Hindlimb muscle (tissue), 1 donor: ENCODE data around the gene SENP3. TPM values are rescaled to one million over a fixed set of nuclear protein-coding genes. Genes with fewer than 3 reads are reported as not detected.
"Not testable (repeated sequence)": the region's sequence is repeated elsewhere in the genome, so short reads cannot be mapped to it uniquely, and the experiment has no call there.

Source experiments
- DNase-seq: peaks from one replicate; pipeline ENCODE4 v3.0.0-alpha.2; 2013
- polyA plus RNA-seq: library from polyadenylated mRNA; unstranded; fragments of 120-200 nt; gene quantifications from one replicate; pipeline ENCODE4 v1.2.1, GENCODE V29; 2013; ENCODE audit not compliant: insufficient read length

Gene SENP3
- polyA plus RNA-seq, 1 donor: 34.1 TPM

DNA sequence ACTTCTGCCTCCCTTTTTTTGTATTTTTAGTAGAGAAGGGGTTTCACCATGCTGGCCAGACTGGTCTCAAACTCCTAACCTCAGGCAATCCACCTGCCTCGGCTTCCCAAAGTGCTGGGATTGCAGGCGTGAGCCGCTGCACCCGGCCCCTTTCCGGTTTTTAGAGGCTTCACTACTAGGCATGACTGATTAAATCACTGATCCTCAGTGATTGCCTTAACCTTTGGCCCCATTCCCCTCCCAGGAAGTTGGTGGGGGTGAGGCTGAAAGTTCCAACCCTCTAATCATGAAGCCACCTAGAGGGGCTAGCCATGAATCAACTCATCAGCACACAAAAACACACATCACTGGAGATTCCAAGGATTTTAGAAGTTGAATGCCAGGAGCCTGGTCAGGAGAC lies 35.8 kb downstream of the SENP3 start:
- not testable (repeated sequence) for DNase-seq

DNA sequence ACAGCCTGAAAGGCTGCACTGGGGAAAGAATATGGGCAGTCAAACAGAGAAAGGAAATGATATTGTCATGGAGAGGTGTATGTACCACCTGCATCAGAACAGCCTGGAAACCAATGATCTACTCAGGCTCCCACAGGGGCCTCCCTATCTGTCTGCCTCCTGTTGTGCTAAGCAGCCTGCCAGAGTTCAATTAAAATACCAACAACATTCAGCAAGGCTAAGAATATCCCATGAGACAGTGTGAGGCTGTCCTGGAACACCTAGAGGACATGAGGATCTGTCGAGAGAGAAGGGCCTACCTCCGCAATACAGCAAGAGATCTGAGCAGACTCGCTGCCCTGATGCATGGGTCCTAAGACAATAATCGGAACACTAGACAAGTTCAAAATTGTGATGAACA lies 44.6 kb downstream of the SENP3 start:
- no peak for DNase-seq

DNA sequence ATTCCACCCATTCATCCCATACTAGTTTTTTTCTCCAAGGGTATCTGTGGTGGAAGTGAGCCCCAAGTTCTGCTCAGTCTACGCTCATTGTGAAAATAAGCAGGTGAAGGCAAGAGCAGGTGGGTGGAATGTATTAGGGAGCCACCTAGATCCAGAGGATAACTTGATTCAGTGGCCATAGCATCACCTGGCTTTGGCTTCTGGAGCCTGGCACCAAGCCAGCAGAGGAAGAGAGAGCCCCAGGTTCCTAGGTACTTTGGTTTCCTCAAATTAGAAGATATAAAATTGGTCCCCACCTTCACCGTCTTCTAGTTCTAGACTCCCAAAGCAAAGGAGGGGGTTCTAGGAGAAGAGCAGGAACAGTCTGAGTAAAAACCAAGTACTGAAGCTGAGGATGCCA lies 48.9 kb downstream of the SENP3 start:
- no peak for DNase-seq

DNA sequence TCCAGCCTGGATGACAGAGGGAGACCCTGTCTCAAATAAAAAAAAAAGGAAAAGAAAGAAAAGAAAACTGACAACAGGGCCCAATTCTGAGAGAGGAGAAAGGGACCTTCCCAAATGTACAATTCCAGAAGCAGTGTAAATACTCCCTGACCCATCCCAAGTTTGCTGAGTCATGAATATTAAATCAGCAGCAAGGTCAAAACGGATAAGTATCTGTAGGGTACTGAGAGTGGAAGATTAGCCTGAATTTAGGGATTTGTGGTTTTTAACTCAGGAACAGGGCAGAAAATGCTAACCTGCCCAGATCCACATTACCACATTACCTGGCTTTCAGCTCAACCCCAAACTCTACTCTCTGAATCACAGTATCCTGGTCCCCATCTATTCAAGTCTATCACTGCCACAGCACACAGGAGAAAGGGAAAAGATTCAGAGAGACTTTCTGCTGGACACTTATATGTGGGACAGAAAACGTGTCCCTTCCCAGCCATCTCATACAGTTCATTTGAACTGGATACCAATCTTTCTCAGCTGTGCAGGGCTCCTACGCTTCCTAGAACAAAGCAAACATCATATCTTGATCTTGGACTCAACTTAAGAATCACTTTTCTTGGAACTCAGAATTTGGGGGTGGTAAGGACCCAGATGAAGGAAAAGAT lies 50.0 kb downstream of the SENP3 start:
- no peak for DNase-seq

DNA sequence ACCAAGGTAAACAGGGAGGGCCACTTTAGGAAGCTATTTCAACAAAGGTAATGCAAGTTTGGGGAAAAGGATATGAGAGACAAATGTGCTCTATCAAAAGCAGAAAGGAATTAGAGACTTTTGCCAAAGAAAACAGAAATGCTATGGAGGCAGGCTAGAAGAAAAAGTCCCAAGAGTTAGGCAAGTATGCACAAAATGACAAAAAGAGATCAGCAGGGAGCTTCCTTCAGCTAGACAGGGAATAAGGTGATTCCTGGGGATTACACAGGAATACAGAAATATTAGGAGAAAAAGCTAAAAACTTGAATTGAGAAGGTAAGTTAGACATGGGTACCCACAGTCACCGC lies 50.5 kb downstream of the SENP3 start:
- DNase-seq: no peak

DNA sequence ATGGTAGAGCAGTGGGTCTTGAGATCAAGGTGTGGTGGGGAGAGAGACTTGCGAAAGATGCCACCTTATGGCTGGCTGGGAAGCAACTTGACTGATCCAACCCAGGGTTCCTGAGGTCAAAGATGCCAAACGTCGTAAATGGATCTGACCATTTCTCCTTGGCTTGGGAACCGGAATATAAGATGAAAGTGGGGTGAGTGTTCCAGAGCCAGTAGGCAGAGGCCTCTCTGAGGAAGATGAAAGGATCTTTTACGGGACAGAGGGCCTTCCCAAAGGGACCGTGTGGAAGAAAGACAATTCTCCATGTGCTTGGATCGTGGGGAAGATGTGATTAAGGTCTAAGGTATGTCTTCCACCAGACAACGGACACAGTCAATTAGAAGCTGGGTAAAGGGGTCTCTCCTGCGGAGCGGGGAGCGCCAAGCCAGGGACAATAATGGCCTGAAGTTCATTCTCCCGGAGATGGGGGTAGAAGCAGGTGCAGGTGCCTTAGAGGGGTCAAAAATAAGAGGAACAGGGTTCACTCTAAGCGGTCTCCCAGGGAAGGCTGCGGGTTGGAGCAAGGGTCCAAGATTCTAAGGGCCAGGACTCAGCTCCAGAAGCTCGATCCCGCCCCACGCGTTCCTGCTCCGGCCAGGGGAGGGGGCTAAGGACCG lies 52.2 kb downstream of the SENP3 start:
- no peak for DNase-seq

DNA sequence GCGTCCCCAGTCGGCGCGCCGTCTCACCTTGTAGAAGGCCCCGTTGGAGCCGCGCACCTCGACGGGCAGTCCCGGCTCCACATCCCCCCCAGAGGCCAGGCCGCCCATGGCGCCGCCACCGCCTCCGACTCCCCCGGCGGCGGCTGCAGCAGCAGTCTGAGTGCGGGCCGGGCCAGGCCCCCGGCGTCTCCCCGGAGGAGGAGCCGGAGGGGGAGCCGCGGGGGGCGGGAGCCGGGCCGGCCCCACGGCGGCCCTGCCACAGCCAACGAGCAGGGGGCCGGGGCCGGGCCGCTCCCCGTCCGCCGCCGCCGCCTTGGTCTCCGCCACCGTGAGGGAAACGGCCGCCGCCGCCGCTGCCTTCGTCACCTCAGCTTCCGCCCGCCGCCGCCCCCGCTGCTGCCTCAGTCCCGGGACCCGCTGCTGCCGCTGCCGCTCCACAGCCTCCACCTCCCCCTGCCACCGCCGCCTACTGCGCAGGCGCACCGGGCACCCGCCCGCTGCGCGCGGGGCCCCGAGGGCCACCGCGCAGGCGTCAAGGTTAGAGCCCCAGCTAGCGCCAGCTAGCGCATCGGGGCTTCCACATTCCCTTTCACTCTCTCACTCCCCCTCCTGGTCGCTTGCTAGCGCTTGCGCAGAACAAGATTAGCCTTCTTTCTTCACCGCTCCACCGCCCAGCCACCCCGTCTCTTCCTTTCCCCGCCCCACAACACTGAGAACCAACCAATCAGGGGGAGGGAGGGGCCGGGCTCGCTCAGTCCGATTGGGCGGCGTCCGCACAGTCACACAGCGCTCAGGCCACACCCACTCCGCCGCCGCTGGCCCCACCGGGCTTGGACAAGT lies 52.9 kb downstream of the SENP3 start, which contains the start of gene FXR2:
FXR2 (minus strand) TSS at position 473 of the 840 bp plus-strand sequence; CDS start at position 108, 365 bp downstream.
- DNase-seq: peak; percentile 100

DNA sequence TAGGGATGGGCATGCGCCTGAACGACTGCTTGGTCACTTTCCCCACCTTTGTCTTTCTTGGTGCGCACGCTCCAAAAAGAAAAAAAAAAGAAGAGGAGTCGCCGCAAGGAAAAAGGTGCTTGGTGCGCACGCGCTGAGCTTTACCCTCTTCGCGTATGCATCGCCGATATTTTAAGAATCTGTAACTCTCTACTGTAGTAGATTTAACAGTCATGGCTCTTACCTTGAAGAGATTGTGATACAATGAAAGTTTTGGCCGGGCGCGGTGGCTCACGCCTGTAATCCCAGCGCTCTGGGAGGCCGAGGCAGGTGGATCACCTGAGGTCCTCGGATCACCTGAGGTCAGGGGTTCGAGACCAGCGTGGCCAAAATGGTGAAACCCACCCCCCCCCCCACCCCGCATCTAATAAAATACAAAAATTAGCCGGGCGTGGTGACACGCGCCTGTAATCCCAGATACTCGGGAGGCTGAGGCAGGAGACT lies 53.6 kb downstream of the SENP3 start:
- DNase-seq: no peak

DNA sequence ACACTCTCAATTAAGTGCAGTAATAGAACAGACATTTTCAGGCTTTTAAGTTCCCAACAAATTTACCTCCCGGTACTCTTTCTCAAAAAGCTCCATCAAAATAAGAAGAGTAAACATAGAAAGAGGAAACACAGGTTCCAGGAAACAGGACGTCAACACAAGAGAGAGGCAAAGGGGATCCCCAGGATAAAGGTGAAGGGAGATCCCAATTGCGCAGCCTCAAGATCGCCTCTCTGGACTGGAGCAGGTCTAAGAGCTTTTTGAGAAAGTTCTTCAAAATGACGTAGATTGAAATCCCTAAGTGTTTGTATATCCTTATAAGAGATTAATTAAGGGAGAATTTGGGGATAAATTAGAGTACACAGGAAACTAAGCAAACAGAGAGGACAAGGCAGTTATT lies 56.9 kb downstream of the SENP3 start:
- no peak for DNase-seq

DNA sequence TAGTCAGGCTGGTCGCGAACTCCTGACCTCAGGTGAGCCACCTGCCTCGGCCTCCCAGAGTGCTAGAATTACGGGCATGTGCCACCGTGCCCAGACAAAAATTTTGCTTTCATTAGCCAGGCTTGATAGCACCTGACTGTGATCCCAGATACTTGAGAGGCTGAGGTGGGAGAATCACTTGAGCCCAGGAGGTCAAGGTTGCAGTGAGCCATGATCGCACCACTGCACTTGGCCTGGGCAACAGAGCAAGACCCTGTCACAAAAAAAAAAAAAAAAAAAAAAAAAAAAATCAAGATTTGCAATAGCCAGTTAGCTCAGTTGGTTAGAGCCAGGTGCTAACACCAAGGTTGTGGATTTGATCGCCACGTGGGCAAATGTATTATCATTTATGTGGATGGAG lies 59.1 kb downstream of the SENP3 start:
- DNase-seq: no peak

Other genes with a start within 250 kb of the SENP3 start
- gene GPS2, start 246.6 kb upstream of the SENP3 start, polyA plus RNA-seq: 68.4 TPM
- 23.9 TPM for gene NEURL4, start 232.6 kb upstream of the SENP3 start, polyA plus RNA-seq
- 13.6 TPM for gene ACAP1, start 225.4 kb upstream of the SENP3 start, polyA plus RNA-seq
- gene KCTD11, start 209.8 kb upstream of the SENP3 start, polyA plus RNA-seq: 8.9 TPM
- not detected for gene TMEM95, start 206.8 kb upstream of the SENP3 start, polyA plus RNA-seq
- 0.66 TPM for gene TNK1, start 180.8 kb upstream of the SENP3 start, polyA plus RNA-seq
- 31.1 TPM for gene PLSCR3, start 167.4 kb upstream of the SENP3 start, polyA plus RNA-seq
- gene TMEM256, start 157.8 kb upstream of the SENP3 start, polyA plus RNA-seq: 52.9 TPM
- 31.4 TPM for gene NLGN2, start 154.1 kb upstream of the SENP3 start, polyA plus RNA-seq
- gene SPEM1, start 141.6 kb upstream of the SENP3 start, polyA plus RNA-seq: not detected
- gene SPEM2, start 136.3 kb upstream of the SENP3 start, polyA plus RNA-seq: not detected
- not detected for gene SPEM3, start 133.1 kb upstream of the SENP3 start, polyA plus RNA-seq
- 1.5 TPM for gene TMEM102, start 126.5 kb upstream of the SENP3 start, polyA plus RNA-seq
- gene FGF11, start 122.4 kb upstream of the SENP3 start, polyA plus RNA-seq: 2.6 TPM
- gene CHRNB1, start 116.9 kb upstream of the SENP3 start, polyA plus RNA-seq: 86.6 TPM
- gene ZBTB4, start 82.3 kb upstream of the SENP3 start, polyA plus RNA-seq: 27.5 TPM
- gene SLC35G6, start 80.5 kb upstream of the SENP3 start, polyA plus RNA-seq: 0.13 TPM
- 70.0 TPM for gene POLR2A, start 77.6 kb upstream of the SENP3 start, polyA plus RNA-seq
- 32.4 TPM for gene TNFSF12, start 12.9 kb upstream of the SENP3 start, polyA plus RNA-seq
- gene TNFSF13, start 3.2 kb upstream of the SENP3 start, polyA plus RNA-seq: 4.0 TPM
- gene CD68, start 17.7 kb downstream of the SENP3 start, polyA plus RNA-seq: 55.2 TPM
- 38.6 TPM for gene MPDU1, start 21.9 kb downstream of the SENP3 start, polyA plus RNA-seq
- 2.3 TPM for gene SOX15, start 28.2 kb downstream of the SENP3 start, polyA plus RNA-seq
- gene FXR2, start 53.0 kb downstream of the SENP3 start, polyA plus RNA-seq: 38.3 TPM
- gene SAT2, start 65.9 kb downstream of the SENP3 start, polyA plus RNA-seq: 64.4 TPM
- gene SHBG, start 68.2 kb downstream of the SENP3 start, polyA plus RNA-seq: 1.0 TPM
- 33.8 TPM for gene ATP1B2, start 89.0 kb downstream of the SENP3 start, polyA plus RNA-seq
- gene TP53, start 125.6 kb downstream of the SENP3 start, polyA plus RNA-seq: 44.1 TPM
- gene WRAP53, start 126.6 kb downstream of the SENP3 start, polyA plus RNA-seq: 8.0 TPM
- gene EFNB3, start 143.3 kb downstream of the SENP3 start, polyA plus RNA-seq: 5.4 TPM
- gene DNAH2, start 155.8 kb downstream of the SENP3 start, polyA plus RNA-seq: 6.8 TPM